K562 treated with DMSO at 1 percent for 4 hours (cell line): ENCODE results near the gene PNPLA7. TPM values are rescaled to one million over a fixed set of nuclear protein-coding genes. Genes with fewer than 3 reads are reported as not detected.

Experiments used
- total RNA-seq: library from RNA; unstranded; fragments of 300-600 nt; gene quantifications from 2 replicates; pipeline ENCODE4 v1.2.3, GENCODE V29; 2022; ENCODE audit not compliant: insufficient read depth

PNPLA7 gene
- 0.42 and 0.91 TPM in 2 replicates for total RNA-seq

GRCh38 chr9:137550231-137550621 lies at the start of gene PNPLA7:
Gene PNPLA7 (minus strand): TSS chr9:137550402. CDS start chr9:137550197, 205 bp downstream.

DNA sequence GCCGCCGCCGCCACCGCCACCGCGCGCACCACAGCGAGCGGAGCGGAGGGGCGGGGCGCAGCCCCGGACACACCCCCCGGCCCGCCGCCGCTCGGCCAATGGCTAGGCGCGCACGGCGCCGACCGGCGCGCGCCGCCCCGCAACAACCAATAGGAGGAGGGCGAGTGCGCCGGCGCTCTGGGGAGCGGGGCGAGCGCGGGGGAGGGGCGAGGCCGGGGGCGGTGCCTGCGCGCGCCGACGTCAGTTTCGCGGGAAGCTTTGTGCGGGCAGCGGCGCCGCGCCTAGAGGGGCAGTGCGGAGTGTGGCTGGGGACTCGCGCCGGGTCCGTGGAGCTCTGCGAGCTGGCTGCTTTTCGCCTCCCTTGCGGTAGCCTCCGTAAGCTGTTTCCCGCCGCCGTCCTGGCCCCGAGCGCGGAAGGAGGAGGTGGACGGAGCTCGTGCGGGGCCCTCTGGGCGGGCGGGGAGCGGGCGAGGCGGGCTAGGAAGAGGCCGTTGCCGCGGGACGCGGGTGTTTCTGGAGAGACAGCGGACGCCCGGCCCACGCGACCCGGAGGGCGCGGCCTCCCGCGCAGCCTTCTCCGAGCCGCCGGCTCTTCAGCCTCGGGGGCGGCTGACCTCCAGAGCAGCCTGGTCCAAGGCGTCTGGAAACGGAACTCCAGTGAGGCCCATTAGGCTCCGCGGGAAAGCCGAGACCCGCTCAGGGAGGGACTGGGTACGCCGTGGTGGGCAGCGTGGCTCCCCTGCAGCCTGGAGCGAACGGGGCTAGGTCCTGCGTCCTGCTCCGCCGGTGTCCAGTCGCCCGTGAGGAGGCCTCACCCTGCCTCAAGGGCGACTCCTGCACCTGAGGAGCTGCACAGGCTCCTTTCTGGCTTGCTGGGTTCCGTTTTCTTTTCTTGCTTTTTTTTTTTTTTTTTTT lies 40.5 kb upstream of the PNPLA7 start, which contains the start of gene ZMYND19:
Gene ZMYND19 (minus strand): TSS at position 44 of the 915 bp plus-strand sequence. CDS start 249 bp downstream, outside the sequence.

GRCh38 chr9:137578518-137579258 lies 28.5 kb upstream of the PNPLA7 start, which contains the start of gene DPH7:
Gene DPH7 (minus strand): TSS chr9:137578925. CDS start chr9:137578777, 148 bp downstream.

GRCh38 chr9:137551264-137552021 lies 1.2 kb upstream of the PNPLA7 start, which contains the start of gene MRPL41:
Gene MRPL41 (plus strand): TSS chr9:137551879. CDS start chr9:137552082, 203 bp downstream.

DNA sequence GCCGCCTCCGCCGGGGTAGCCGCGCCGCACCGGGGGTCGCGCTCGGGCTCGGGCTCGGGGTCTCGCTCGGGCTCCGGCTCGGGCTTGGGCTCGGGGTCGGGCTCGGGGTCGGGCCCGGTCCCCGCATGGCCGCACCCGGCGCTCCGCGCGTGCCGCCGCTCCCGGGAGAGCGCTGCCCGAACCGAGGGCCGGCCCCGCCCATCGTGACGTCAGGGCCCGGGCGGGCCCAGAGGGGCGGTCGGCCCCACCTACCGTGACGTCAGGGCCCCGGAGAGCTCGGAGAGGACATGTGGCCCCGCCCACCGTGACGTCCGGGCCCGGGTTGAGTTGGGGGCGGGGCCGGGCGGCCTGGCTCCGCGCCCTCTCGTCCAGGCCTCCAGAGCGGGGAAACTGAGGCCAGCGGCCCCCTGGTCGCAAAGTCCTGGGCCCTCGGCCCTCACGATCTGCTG lies 91.0 kb downstream of the PNPLA7 start, which contains the start of gene NSMF:
Gene NSMF (minus strand): TSS at position 183 of the 449 bp plus-strand sequence. CDS start 232 bp downstream, outside the sequence.

DNA sequence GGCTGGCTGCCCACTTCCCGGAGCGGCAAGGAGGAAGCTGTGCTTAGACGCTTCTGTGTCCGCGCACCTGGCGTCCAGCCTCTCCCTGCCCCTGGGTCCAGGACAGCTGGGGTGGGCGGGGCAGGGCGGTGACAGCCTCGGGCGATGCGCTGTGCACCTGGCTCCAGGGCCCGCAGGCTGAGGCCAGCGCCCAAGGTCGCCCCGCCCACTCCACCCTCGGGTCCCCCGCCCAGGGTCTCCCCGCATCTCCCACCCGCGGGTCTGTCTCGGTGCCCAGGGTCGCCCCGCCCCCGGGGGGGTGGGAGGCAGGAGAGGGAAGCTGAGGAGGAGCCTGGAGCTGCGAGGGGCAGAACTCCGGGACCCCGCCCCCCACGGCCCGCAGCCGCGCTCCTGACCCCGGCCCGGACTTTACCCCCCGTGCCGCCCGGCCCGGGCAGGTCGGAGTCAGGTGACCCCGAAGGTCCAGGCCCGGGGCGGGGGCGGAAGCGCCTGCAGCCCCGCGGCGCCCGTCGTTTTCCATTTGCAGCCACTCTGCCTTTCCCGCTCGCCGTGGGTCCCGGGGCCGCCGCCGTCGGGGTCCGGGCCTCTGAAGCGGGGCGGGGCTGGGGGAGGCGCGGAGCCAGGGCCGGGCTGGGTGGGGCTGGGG lies 108.8 kb downstream of the PNPLA7 start, which contains the start of gene ENTPD8:
Gene ENTPD8 (minus strand): TSS at position 69 of the 646 bp plus-strand sequence. CDS start 3,072 bp downstream, outside the sequence.

GRCh38 chr9:137422604-137423513 lies 127.3 kb downstream of the PNPLA7 start, which contains the start of the genes EXD3 and NOXA1:
Gene EXD3 (minus strand): TSS chr9:137423162. CDS start chr9:137395357, 27,805 bp downstream.
Gene NOXA1 (plus strand): TSS chr9:137423393. CDS start chr9:137423530, 137 bp downstream.

Other genes with a start within 250 kb of the PNPLA7 start
- gene NRARP, start 248.1 kb downstream of the PNPLA7 start, total RNA-seq = 16.1 and 30.4 TPM in 2 replicates
- gene EXD3, start 127.2 kb downstream of the PNPLA7 start, total RNA-seq = 9.8 TPM in 2 replicates
- gene NOXA1, start 127.0 kb downstream of the PNPLA7 start, total RNA-seq = 1.1 and 1.8 TPM in 2 replicates
- not detected in 2 replicates for gene ENTPD8, start 109.0 kb downstream of the PNPLA7 start, total RNA-seq
- gene NSMF, start 91.1 kb downstream of the PNPLA7 start, total RNA-seq = 52.0 and 53.0 TPM in 2 replicates
- gene MRPL41, start 1.5 kb upstream of the PNPLA7 start, total RNA-seq = 86.9 and 93.0 TPM in 2 replicates
- 18.6 and 34.0 TPM in 2 replicates for gene DPH7, start 28.5 kb upstream of the PNPLA7 start, total RNA-seq
- 40.2 and 46.6 TPM in 2 replicates for gene ZMYND19, start 40.1 kb upstream of the PNPLA7 start, total RNA-seq
- gene ARRDC1, start 55.3 kb upstream of the PNPLA7 start, total RNA-seq = 41.8 and 47.8 TPM in 2 replicates
- 43.7 and 55.4 TPM in 2 replicates for gene EHMT1, start 68.6 kb upstream of the PNPLA7 start, total RNA-seq